Smooth muscle cell (in vitro differentiated cells): ENCODE measurements around the gene LRRC74B. TPM values are rescaled to one million over a fixed set of nuclear protein-coding genes. Genes with fewer than 3 reads are reported as not detected.

ENCODE experiments used
- DNase-seq: peaks from one replicate; lab custom pipeline; 2025; ENCODE audit not compliant: unreplicated experiment; lab: John Stamatoyannopoulos, UW
- H2AFZ ChIP-seq: fragments of 200-600 bp; sonication (generic); 2 replicates; pipeline ENCODE4 v1.6.0; 2016; ENCODE audit warnings: antibody characterized with exemption, low read depth, mild to moderate bottlenecking
- H3F3A ChIP-seq: fragments of 200-600 bp; sonication (generic); 2 replicates; pipeline ENCODE4 v1.6.0; 2017; ENCODE audit warnings: antibody characterized with exemption, low read depth
- H3K27ac ChIP-seq: fragments of 200-600 bp; sonication (generic); 2 replicates; pipeline ENCODE4 v1.5.1; 2016; ENCODE audit warnings: low read depth, mild to moderate bottlenecking
- H3K27me3 ChIP-seq: fragments of 200-600 bp; sonication (generic); 2 replicates; pipeline ENCODE4 v1.6.1; 2016; ENCODE audit warnings: low read depth, mild to moderate bottlenecking
- H3K36me3 ChIP-seq: fragments of 200-600 bp; sonication (generic); 2 replicates; pipeline ENCODE4 v1.5.1; 2016; ENCODE audit warnings: low read depth
- H3K4me1 ChIP-seq: fragments of 200-600 bp; sonication (generic); 2 replicates; pipeline ENCODE4 v1.5.1; 2016; ENCODE audit warnings: low read depth
- H3K4me2 ChIP-seq: fragments of 200-600 bp; sonication (generic); 2 replicates; pipeline ENCODE4 v1.6.0; 2016; ENCODE audit warnings: mild to moderate bottlenecking
- H3K4me3 ChIP-seq: fragments of 200-600 bp; sonication (generic); 2 replicates; pipeline ENCODE4 v1.5.1; 2016; ENCODE audit warnings: mild to moderate bottlenecking
- H3K79me2 ChIP-seq: fragments of 200-600 bp; sonication (generic); 2 replicates; pipeline ENCODE4 v1.6.0; 2016; ENCODE audit warnings: low read depth, mild to moderate bottlenecking
- H3K9ac ChIP-seq: fragments of 200-600 bp; sonication (generic); 2 replicates; pipeline ENCODE4 v1.6.0; 2016; ENCODE audit warnings: low read depth
- H3K9me3 ChIP-seq: fragments of 200-600 bp; sonication (generic); replicated peaks from 2 replicates; pipeline ENCODE4 v1.5.1; 2016; ENCODE audit warnings: low read depth
- H4K20me1 ChIP-seq: fragments of 200-600 bp; sonication (generic); 2 replicates; pipeline ENCODE4 v1.6.0; 2016; ENCODE audit warnings: low read depth
- WGBS: methylation state at CpG from one replicate; pipeline ENCODE4 v1.1.7; 2016; ENCODE audit warnings: low lambda C conversion rate; 5-methylcytosine and 5-hydroxymethylcytosine counted together
- polyA plus RNA-seq: library from polyadenylated mRNA; unstranded; fragments of >200 nt; fragmentation: Nextera tagmentation; extraction: Ambion mirVana; gene quantifications from 2 replicates; pipeline ENCODE4 v1.2.1, GENCODE V29; 2016
- total RNA-seq: library from RNA; depleted of rRNA; stranded (reverse); fragments of >200 nt; gene quantifications from 2 replicates; pipeline ENCODE4 v1.2.3, GENCODE V29; 2014
- TF ChIP-seq, protein P1 (sequence below): fragments of 200-600 bp; sonication (generic); IDR thresholded peaks from 2 replicates; pipeline ENCODE4 v1.5.1; 2017; ENCODE audit warnings: borderline replicate concordance, mild to moderate bottlenecking, antibody characterized with exemption; ENCODE audit not compliant: insufficient read depth, poor library complexity, severe bottlenecking

The LRRC74B gene
- total and polyA plus RNA-seq, 2 experiments from 2014 or later, result not detected

DNA sequence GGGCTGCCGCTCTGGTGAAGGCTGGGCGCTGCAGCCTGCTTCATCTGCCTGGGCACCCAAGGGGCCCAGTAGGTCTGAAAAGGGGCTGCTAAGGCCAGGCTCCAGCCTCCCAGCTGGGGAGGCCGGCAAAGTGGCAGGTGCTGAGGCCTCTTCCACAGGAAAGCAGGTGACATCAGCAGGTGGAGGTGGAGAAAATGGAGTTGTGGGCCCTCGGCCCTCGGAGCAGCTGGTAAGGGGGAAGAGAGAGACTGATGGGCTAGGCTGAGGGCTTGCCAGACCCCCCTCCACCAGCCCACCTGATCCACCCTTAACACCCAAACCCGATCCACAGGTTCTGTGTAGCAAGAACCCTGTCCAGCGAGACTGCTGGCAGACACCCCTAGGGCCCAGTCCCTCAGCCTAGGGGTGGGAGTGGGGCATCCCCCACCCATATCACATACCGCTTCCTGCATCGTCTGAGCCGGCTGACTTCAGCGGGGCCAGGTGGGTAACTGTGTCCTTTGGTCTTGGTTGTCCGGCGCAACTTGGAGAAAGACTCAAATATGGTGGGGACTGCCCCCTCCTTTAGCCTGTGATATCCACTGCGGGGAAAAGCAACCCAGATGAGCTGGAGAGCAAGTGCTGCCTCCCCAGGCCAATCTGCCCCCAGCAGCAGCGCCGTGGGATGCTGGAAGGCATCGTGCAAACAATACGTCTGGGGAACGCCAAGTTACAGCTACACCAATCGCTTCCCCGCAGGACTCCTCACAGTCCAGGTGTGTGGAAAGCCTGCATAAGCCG lies 45.3 kb upstream of the LRRC74B start:
- TF ChIP-seq, protein P1, sequence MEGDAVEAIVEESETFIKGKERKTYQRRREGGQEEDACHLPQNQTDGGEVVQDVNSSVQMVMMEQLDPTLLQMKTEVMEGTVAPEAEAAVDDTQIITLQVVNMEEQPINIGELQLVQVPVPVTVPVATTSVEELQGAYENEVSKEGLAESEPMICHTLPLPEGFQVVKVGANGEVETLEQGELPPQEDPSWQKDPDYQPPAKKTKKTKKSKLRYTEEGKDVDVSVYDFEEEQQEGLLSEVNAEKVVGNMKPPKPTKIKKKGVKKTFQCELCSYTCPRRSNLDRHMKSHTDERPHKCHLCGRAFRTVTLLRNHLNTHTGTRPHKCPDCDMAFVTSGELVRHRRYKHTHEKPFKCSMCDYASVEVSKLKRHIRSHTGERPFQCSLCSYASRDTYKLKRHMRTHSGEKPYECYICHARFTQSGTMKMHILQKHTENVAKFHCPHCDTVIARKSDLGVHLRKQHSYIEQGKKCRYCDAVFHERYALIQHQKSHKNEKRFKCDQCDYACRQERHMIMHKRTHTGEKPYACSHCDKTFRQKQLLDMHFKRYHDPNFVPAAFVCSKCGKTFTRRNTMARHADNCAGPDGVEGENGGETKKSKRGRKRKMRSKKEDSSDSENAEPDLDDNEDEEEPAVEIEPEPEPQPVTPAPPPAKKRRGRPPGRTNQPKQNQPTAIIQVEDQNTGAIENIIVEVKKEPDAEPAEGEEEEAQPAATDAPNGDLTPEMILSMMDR, result no peak
- Histone ChIP-seq H3K79me2 (peaks cover 9% of the 10 kb centered on the region), H3K4me1 (peaks cover 13% of the 10 kb centered on the region), H4K20me1 (no peaks in the 10 kb centered on the region), H3K27ac (peak overlapping the region; percentile 98), H3K9ac (peak overlapping the region; percentile 97), H3K36me3 (no peaks in the 10 kb centered on the region), H3K27me3 (no peaks in the 10 kb centered on the region), H3F3A (peaks cover 6% of the 10 kb centered on the region), H3K9me3 (no peaks in the 10 kb centered on the region), H2AFZ (no peak overlapping the region), H3K4me2 (peak overlapping the region; percentile 97), H3K4me3 (peak overlapping the region; percentile 88)
- DNase-seq, result no peak
- WGBS, result 83% methylated on average over 21 of the region's 22 CpGs

DNA sequence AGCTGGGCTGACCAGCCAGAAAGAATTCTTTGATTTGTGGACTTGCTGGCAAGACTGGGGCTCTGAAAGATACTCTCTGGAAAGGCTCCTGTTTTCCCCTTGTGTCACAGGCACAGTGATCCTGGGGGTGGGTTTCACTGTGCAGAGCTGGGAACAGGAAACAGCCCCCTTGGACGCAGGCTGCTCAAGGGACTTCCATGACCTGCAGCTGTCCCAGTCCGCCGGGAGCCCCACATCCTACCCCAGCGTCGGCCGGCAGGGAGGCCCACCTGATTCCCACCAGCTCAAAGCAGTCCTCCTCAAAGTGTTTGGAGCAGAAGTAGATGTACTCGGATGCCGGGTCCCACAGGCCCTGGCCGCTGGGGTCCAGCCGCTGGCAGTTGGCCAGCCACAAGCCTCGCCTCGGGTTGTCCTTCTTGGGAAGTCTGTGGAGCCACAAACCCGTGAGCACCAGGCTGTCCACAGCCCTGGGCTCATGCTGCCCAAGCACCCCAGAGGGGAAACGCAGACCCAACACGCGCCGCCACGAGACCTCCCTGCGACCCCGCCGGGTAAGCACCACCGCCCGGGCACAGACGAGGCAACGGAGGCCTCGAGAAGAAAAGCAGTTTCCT lies 44.7 kb upstream of the LRRC74B start:
- Histone ChIP-seq H3K27me3 (no peaks in the 10 kb centered on the region), H3K36me3 (no peaks in the 10 kb centered on the region), H3K27ac (peak overlapping the region; percentile 98), H3K9me3 (no peaks in the 10 kb centered on the region), H3K4me3 (peak overlapping the region; percentile 88), H3K4me1 (peaks cover 13% of the 10 kb centered on the region), H3K4me2 (peak overlapping the region; percentile 97), H3F3A (peaks cover 6% of the 10 kb centered on the region), H3K79me2 (peaks cover 9% of the 10 kb centered on the region), H2AFZ (peak overlapping the region; percentile 81), H4K20me1 (no peaks in the 10 kb centered on the region), H3K9ac (peak overlapping the region; percentile 97)
- TF ChIP-seq, protein P1, result no peak
- 28% methylated on average over 26 of the region's 26 CpGs for WGBS
- DNase-seq, result no peak

DNA sequence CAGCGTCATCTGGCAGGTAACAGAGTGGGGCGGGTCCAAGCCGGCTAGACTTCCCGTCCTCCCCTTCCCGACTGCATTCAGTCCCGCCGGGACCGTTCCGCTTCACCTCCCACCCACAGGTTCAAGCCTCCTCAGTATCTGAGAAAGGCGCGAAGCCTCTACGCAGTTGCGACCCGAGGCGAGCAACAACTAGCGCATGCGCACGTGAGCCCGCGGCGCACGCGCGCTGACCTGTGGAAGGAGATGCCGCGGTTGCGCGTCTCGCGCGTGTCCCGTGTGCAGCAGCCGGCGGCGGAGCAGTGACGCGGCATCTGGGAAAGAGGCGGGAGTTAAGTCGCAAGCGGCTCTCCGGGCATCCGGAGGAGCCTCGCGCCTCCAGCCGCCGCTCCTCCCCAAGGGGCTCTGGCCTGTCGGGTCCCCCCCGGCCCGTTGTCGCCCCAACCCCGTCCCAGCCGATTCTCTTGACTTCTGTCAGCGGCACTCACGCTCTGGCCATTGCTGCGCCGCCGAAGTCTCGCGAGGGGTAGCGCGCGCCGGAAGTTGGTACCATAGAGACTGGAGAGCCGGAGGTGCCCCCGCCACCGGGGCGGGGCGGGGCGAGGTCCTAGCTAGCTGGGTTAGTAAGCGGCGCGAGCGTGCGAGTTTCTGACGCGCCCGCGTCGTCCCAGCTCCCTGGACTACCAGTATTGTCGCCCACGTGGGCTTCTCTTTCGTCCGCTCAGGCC lies 44.0 kb upstream of the LRRC74B start, which contains the start of gene THAP7:
THAP7 (minus strand) TSS at position 518 of the 725 bp plus-strand sequence; CDS start at position 311, 207 bp downstream.
- Histone ChIP-seq H3K9ac (peak within 1 kb of the TSS; percentile 97), H2AFZ (peak within 1 kb of the TSS; percentile 81)
- WGBS, result 1% methylated on average over 80 of the region's 83 CpGs

More for the DNA sequence above, 44.0 kb upstream of the LRRC74B start, which contains the start of gene THAP7:
- peaks cover 6% of the 10 kb centered on the region for H3F3A ChIP-seq
- no peaks in the 10 kb centered on the region for H4K20me1 ChIP-seq
- DNase-seq, result peak; percentile 98
- no peaks in the 10 kb centered on the region for H3K36me3 ChIP-seq
- H3K9me3 ChIP-seq, result no peaks in the 10 kb centered on the region
- H3K4me2 ChIP-seq, result peak within 1 kb of the TSS; percentile 97
- H3K4me3 ChIP-seq, result peak within 1 kb of the TSS; percentile 88
- peaks cover 9% of the 10 kb centered on the region for H3K79me2 ChIP-seq
- TF ChIP-seq, protein P1, result no peak
- H3K27ac ChIP-seq, result peak within 1 kb of the TSS; percentile 98
- no peaks in the 10 kb centered on the region for H3K27me3 ChIP-seq
- H3K4me1 ChIP-seq, result peaks cover 13% of the 10 kb centered on the region
